GM12891 (cell line): ENCODE data around the gene CATSPERE.

Source experiments
- POLR2A ChIP-seq: IDR thresholded peaks from 2 replicates; pipeline ENCODE4 v1.6.1; 2011; ENCODE audit warnings: low read depth, low read length, control low read depth
- POLR2AphosphoS5 ChIP-seq: IDR thresholded peaks from 2 replicates; pipeline ENCODE4 v1.6.1; 2011; ENCODE audit warnings: low read depth, low read length, control low read depth
- TAF1 ChIP-seq: IDR thresholded peaks from 2 replicates; pipeline ENCODE4 v1.6.1; 2011; ENCODE audit warnings: low read depth, low read length, control low read depth

DNA sequence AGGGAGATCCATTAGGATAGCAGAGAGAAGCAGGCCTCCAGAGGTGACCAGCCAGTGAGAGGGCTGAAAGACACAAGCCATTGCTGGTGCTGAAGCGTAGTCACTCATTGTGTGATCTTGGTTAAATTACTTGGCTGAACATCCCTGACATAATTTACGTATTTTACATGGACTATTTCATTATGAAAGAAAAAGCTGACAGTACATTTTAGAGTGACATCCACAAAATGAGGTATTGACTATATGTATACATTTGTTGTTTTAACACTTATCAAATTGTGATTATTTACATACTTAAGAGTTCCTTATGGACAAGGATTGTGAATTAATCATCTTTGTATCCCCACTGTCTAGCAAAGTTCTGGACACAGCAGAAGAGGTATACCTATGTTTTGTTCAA is 206.7 kb downstream of the CATSPERE start:
- TF ChIP-seq POLR2A (no peak), POLR2AphosphoS5 (no peak), TAF1 (no peak)
